GM21723 (cell line): ENCODE results near the gene ROR1.

Experiments
- ATAC-seq: cut with Tn5 transposase; IDR thresholded peaks from one replicate; pipeline ENCODE4 v1.9.1; 2021; ENCODE audit warnings: mild to moderate bottlenecking, moderate library complexity; ENCODE audit not compliant: unreplicated experiment

ROR1 gene

DNA sequence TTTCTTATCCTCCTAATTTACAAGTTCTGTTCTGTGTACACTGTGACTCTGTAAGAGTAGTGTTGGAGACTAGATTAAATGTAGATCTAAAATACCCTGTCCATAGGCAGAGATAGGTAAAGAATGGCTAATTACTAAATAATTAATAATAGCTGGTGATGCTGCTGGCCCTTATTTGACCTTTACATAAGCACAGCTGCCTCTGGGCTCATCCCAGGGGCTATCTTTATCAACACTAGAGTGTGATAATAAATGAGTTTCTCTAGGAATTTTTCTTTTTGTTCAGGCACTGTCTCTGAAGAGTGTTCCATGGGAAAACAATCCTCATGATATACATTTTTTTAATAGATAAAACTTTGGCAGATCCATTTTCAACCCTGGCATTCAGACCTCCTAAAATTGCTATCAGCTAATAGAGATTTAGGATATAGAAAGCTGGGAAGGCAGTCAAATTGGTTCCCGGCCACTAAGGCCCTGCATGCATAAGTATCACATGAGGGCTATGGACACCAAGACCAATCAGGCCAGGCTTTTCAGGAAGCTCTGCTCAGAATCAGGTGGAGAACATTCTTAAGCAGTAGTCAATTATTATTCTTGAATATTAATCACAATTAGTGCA, 107.2 kb downstream of the ROR1 start:
- ATAC-seq, result no peak

DNA sequence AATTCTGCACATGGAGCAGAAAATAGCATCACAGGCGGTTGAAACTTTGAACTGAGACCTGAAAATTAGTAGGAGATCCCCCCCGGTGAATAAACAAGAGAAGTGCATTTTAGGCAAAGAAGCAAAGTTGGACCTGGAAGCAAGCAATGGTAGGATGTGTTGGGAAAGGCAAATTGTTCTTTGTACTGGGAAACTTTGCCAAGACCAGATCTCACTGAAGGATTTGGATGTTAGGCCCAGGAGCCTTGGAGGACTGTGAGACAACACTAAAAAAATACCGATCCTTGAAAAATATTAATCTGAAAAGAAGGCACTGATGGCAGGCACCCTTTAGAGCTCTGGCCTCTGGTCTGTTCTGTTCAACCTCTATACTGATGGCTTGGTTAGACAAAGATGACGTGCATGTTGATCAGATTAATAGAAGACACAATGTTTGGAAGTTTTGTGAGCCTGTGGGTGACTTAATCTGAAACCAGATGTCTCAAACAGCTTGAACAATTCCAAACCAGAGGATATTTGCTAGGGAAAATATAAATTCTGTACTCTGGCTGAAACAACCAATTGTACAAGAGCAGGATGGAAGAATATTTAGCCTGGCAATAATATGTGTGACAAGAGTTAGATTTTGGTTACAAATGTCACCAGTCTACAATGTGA, 108.4 kb downstream of the ROR1 start:
- ATAC-seq, result no peak

GRCh38 chr1:63883494-63884235, 109.8 kb downstream of the ROR1 start:
- no peak for ATAC-seq

- no peak for ATAC-seq
These were observed 110.7 kb downstream of the ROR1 start for GRCh38 chr1:63884486-63884885.

- no peak for ATAC-seq
These were observed 112.1 kb downstream of the ROR1 start for GRCh38 chr1:63885899-63886298.

DNA sequence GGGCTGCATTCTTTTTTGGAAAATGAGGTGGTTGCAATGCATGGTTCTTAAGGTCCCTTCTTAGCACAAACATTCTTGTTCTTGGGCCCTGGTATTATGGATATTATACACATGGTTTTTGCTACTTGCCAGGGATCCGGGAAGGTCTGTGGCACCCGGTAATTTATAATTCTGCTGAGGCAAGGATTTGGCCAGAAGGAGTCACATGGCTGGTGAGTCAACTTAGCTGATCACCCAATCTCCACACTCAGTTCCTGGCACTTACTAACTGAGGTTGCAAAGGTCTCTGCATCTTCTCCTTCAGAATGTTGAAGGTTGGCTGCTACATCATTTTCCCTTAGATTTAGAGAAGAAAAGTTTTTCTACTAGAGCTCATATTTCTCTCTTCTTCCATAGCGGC, 112.5 kb downstream of the ROR1 start:
- ATAC-seq, result no peak

DNA sequence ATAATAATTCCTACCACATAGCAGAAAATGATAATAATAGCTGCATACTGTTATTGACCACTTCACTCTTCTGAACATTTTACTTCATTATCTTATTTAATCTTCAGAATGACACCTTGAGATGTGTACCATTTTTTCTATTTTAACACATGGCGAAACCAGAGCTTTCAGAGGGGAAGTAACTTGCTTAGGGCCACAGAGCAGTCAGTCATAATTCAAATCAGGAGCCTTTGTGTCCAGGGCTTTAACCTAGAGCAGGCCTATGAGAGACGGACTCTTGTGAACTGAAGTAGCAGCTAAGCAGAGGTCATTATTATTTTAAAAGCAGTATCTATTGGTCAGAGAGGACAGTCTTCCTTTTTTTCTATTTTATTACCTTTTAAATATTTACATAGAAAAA, 114.0 kb downstream of the ROR1 start:
- ATAC-seq, result no peak

DNA sequence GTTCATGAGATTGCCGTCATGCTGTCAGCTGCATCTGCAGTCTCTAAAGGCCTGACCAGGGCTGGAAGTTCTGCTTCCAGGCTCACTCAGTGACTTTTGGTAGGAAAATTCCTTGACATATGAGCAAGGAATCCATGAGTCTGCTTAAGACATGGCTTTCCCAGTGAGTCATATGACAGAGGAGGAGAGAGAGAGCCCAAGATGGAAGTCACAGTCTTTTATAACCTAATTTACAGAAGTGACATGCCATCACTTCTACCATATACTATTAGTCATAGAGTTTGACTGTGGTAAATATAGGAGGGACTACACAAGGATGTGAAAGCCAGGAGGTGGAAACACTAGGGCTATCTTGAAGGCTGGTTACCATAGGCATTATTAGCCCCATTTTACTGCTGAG, 115.2 kb downstream of the ROR1 start:
- ATAC-seq, result no peak

DNA sequence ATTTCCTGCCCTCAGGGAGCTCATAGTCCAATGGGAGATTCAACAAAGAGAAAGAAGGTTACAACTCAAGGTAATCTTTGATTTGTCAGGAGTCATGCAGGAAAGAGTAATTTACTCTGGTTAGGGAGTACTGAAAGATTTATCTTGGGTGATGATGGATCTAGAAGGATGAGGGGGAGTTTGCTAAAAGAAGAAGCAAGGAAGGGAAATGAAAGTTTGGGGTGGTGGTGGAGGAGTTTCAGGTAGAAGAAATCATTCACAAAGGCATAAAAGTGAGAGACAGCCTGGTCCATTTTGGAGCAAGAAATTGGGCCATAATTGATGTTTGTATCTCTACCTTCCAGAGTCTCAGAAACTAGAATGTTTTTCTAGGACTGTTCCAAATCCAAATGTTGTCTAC, 116.7 kb downstream of the ROR1 start:
- ATAC-seq, result no peak

DNA sequence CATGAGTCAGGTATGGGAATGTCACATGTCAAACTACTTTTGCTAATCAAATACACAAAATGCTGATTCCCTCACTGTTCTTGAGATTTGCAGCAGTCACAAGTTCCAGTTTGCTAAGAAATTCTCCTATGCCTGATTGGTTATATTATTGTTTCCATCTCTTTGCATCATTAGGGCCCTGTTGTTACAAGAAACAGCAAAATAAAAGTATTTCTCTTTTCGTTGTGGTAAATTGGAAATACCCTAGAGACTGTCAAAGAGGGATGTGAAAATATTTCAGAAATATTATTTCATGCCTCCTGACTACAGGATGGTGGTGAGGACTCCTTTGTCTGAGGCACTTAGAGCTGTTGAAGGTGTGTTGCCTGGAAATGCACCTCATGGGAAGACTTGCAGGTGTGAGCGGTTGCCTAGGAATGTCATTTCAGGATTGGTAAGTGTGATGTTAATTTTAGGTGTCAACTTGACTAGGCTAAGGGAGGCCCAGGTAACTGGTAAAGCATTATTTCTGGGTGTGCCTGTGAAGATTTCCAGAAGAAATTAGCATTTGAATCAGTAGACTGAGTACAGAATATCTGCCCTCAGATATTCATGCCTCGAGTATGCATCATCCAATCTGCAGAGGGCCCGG, 117.4 kb downstream of the ROR1 start:
- no peak for ATAC-seq

DNA sequence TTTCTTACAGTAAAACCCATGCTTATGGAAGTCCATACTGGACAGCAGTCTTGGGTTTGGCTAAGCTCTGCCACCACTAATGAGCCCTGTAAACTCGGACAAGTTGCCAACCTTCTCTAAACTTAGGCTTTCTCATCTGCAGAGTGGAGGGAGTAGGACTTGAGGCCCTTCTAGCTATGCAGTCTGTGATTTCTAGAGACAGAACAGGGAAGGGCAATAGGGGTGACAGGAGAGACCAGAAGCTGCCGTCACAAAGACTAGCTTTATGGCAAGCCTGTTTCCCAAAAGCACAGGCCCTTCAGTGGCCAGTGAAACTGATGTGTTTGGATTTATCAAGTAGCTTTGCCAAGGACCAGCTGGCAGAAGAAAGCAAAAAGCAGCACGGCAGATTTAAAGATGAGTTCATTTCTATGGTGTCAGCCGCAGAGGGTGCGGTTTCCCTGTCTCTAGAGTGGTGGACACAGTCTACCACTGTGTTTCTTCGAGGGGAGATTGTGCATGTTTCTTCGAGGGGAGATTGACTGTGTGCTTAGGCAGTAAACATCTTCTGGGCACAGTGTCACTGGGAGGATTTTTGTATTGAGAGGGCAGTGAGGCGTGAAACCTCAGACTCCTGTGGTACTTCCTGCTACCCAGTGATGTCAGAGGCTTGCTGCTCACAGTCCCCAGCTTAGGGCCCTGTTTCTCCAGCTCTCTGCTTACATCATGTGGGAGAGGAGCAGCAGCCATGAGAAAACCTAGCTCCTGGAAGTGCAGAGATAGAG, 119.0 kb downstream of the ROR1 start:
- ATAC-seq, result peak; percentile 100

DNA sequence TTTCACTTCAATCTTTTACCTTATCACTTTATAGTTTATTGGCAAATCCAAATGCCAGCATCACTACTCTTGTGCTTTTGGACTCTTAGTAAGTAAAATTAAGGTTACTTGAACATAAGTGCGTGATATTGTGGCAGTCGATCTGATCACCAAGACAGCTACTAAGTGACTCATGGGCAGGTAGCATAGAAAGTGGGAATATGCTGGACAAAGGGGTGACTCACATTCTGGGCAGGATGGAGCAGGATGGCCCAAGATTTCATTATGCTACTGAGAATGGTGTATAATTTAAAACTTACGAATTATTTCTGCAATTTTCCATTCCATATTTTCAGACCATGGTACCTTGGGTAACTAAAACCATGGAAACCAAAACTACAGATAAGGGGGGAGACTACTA, 120.2 kb downstream of the ROR1 start:
- ATAC-seq, result no peak

GRCh38 chr1:63894627-63895265, 120.9 kb downstream of the ROR1 start:
- ATAC-seq, result no peak

DNA sequence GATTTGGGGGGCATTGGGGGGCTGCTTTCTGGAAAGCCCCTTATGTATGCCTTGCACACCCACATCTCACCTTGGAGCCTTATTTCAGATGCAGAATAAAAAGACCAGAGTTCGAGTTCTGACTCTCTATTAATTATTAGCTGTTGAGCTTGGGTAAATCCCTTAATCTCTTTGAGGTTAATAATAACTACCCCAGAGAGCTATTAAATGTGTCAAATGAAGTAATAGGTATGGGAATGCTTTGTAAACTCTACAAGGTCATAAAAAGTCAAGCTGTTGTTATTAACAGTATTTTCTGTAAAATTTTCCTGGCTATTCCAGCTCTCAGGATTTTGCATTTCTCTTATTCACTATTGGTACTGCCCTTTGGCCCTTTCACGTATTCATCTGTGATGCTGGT, 122.9 kb downstream of the ROR1 start:
- no peak for ATAC-seq

- ATAC-seq, result no peak
These were observed 124.8 kb downstream of the ROR1 start for GRCh38 chr1:63898428-63899196.

DNA sequence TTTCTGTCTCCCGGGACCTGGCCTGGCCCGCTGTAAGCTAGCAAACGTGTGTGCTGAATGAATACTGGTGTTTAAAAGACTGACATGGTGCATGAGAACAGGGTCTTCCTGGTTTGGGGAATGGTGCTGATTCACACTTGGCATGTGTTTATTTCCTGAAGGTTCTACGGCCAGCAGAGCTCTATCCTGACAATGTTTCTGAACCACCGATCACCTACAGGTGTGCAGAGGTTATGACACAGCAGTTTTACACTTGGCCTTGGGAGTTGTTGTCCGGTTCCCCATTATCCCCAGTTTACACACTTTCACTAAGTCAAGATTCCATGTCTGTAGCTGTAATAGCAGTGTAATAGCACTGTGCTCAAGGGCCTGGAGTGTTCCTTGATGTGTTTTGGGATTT, 127.3 kb downstream of the ROR1 start:
- no peak for ATAC-seq

DNA sequence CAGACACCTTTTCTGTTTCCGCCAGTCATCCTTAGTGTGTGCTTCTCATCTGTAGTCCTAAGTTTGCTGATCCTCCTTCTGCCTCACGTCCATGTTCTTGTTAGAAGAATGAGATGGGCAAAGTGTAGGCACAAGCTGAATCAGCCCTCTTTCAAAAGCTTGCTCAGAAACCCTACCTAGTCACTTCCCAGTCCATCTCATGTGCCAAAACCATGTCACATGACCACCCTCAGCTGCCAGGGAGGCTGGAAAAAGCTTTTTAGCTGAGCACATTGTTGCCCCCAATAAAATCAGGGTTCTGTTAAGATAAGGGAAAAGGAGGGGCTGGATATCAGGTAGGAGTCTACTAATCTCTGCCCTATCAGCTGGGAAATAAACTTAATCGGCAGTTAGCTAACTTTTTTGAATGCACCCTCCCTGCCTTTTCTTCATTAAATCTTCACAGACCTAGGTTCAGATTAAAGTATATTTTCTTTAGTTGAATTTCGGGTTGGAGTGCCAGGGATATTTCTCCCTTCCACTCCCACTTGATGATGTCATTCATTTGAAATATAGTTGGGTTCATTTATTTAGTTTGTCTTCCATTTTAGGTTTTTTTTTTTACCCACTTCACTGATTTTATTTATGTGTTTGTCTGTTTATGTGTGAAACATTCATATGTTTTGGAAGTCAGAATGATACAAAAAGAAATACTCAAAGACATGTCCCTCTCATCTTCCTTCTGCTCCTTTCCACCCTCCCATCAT, 129.2 kb downstream of the ROR1 start:
- no peak for ATAC-seq

DNA sequence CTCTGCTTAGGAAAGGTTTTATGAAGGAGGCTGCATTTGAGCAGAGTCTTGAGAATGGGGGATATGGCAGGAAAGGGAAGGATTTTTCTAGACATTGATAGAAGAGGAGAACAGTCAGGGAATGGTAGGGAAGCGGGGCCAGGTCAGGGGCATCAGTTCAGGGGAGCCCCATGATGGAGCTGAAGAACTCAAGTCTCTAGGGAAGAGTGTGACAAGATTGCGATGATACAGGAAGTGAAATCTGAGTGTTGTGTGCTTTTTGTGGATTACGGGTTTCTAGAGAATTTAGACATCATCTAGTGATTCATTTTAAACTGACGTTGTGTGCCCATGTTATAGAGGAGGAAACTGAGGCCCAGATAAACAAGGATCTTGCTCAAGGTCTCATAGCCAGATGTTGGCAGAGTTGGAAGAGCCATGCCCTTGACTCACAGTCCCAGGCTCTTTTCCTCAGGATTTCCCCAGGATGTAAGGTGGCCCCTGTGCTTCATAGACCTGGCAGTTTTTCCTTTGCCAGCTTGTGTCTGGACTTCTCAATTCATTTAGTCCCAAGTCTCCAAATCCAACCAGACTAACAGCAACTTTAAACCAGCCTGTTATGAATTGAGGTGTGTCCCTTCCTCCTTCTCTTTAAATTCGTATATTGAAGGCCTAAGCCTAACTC, 130.3 kb downstream of the ROR1 start:
- ATAC-seq, result no peak

- ATAC-seq, result no peak
These were observed 131.0 kb downstream of the ROR1 start for GRCh38 chr1:63904826-63905225.
